HEK293 (cell line): ENCODE results near the gene KCNMA1.

Source experiments
- CTCF ChIA-PET: fragments of 350-600 bp; formaldehyde crosslinking; extraction: SDS; loops from one replicate; lab custom pipeline; 2021; ENCODE audit warnings: antibody characterized with exemption; lab: Yijun Ruan, JAX
- POLR2A ChIA-PET: fragments of 300-600 bp; formaldehyde crosslinking; extraction: SDS; loops from one replicate; lab custom pipeline; 2020; ENCODE audit warnings: antibody characterized with exemption, inconsistent platforms; lab: Yijun Ruan, JAX
- H3K27ac ChIP-seq: fragments of 200-500 bp; sonication (Bioruptor generic); 2 replicates; pipeline ENCODE4 v1.5.1; 2014; ENCODE audit warnings: low read depth, low read length, control low read depth, inconsistent platforms; ENCODE audit errors: extremely low read depth
- H3K36me3 ChIP-seq, 2 experiments: fragments of 200-500 bp in 1 of 2; sonication (Bioruptor generic) in 1 of 2; 1 replicate in 1 of 2; 2 replicates in 1 of 2; pipeline ENCODE4 v1.5.1; 2014 to 2017; ENCODE audit warnings: inconsistent platforms in 2 of 2, low read length in 2 of 2; ENCODE audit not compliant: control insufficient read depth in 2 of 2, insufficient read depth in 1 of 2
- H3K4me1 ChIP-seq: fragments of 200-500 bp; sonication (Bioruptor generic); 2 replicates; pipeline ENCODE4 v1.5.1; 2014; ENCODE audit warnings: mild to moderate bottlenecking, low read length, inconsistent platforms; ENCODE audit not compliant: control insufficient read depth, insufficient read depth
- H3K4me3 ChIP-seq: 2 replicates; pipeline ENCODE4 v1.5.1; 2011; ENCODE audit warnings: low read depth, mild to moderate bottlenecking, control low read depth, low read length, moderate library complexity
- H3K9me3 ChIP-seq: fragments of 200-500 bp; sonication (Bioruptor generic); 2 replicates; pipeline ENCODE4 v1.5.1; 2014; ENCODE audit warnings: low read depth, low read length, inconsistent platforms; ENCODE audit not compliant: control insufficient read depth, insufficient read depth
- GLIS2 ChIP-seq: fragments of 450-650 bp; formaldehyde crosslinking; IDR thresholded peaks from 2 replicates; pipeline ENCODE4 v1.5.1; 2016; ENCODE audit warnings: missing biosample characterization, missing genetic modification characterization
- SETDB1 ChIP-seq: IDR thresholded peaks from one replicate; pipeline ENCODE4 v1.6.1; 2017; ENCODE audit warnings: mild to moderate bottlenecking, low read length, moderate library complexity, mixed read lengths; ENCODE audit not compliant: insufficient read length
- ZBTB11 ChIP-seq: fragments of 450-650 bp; formaldehyde crosslinking; conservative IDR thresholded peaks from 2 replicates; pipeline ENCODE4 v1.5.1; 2016; ENCODE audit warnings: low read depth, missing biosample characterization, missing genetic modification characterization
- ZBTB21 ChIP-seq: fragments of 450-650 bp; formaldehyde crosslinking; IDR thresholded peaks from 2 replicates; pipeline ENCODE4 v1.5.1; 2017; ENCODE audit warnings: missing biosample characterization, missing genetic modification characterization
- ZEB2 ChIP-seq: fragments of 450-650 bp; formaldehyde crosslinking; IDR thresholded peaks from 2 replicates; pipeline ENCODE4 v1.5.1; 2016; ENCODE audit warnings: missing biosample characterization, missing genetic modification characterization
- ZFP41 ChIP-seq: fragments of 450-650 bp; formaldehyde crosslinking; IDR thresholded peaks from 2 replicates; pipeline ENCODE4 v1.5.1; 2016; ENCODE audit warnings: missing biosample characterization, missing genetic modification characterization, borderline replicate concordance
- ZNF202 ChIP-seq: fragments of 450-650 bp; formaldehyde crosslinking; IDR thresholded peaks from 2 replicates; pipeline ENCODE4 v1.5.1; 2016; ENCODE audit warnings: missing biosample characterization, missing genetic modification characterization, borderline replicate concordance
- ZNF223 ChIP-seq: fragments of 450-650 bp; formaldehyde crosslinking; IDR thresholded peaks from 2 replicates; pipeline ENCODE4 v1.5.1; 2016; ENCODE audit warnings: missing biosample characterization, missing genetic modification characterization
- ZNF350 ChIP-seq: fragments of 450-650 bp; formaldehyde crosslinking; IDR thresholded peaks from 2 replicates; pipeline ENCODE4 v1.5.0; 2017; ENCODE audit warnings: missing biosample characterization, mild to moderate bottlenecking, missing genetic modification characterization
- ZNF354C ChIP-seq: fragments of 450-650 bp; formaldehyde crosslinking; IDR thresholded peaks from 2 replicates; pipeline ENCODE4 v1.5.1; 2016; ENCODE audit warnings: missing biosample characterization, missing genetic modification characterization, low read depth, borderline replicate concordance
- ZNF610 ChIP-seq: fragments of 450-650 bp; formaldehyde crosslinking; IDR thresholded peaks from 2 replicates; pipeline ENCODE4 v1.5.1; 2016; ENCODE audit warnings: missing biosample characterization, missing genetic modification characterization, borderline replicate concordance
- ZNF76 ChIP-seq: fragments of 450-650 bp; formaldehyde crosslinking; IDR thresholded peaks from 2 replicates; pipeline ENCODE4; 2016; ENCODE audit warnings: low read depth, missing biosample characterization, missing genetic modification characterization, borderline replicate concordance
- TF ChIP-seq, protein P1 (sequence below): fragments of 450-650 bp; formaldehyde crosslinking; IDR thresholded peaks from 2 replicates; pipeline ENCODE4 v1.5.1; 2016; ENCODE audit warnings: missing biosample characterization, missing genetic modification characterization
- TF ChIP-seq, protein P2 (sequence below): fragments of 450-650 bp; formaldehyde crosslinking; IDR thresholded peaks from 2 replicates; pipeline ENCODE4 v1.5.1; 2016; ENCODE audit warnings: missing biosample characterization, missing genetic modification characterization, low read depth
- TF ChIP-seq, protein P3 (sequence below): fragments of 450-650 bp; formaldehyde crosslinking; IDR thresholded peaks from 2 replicates; pipeline ENCODE4 v1.5.1; 2016; ENCODE audit warnings: missing biosample characterization, missing genetic modification characterization, borderline replicate concordance
- TF ChIP-seq, protein P4 (sequence below): fragments of 450-650 bp; formaldehyde crosslinking; IDR thresholded peaks from 2 replicates; pipeline ENCODE4 v1.5.1; 2016; ENCODE audit warnings: missing biosample characterization, missing genetic modification characterization

The KCNMA1 gene

DNA sequence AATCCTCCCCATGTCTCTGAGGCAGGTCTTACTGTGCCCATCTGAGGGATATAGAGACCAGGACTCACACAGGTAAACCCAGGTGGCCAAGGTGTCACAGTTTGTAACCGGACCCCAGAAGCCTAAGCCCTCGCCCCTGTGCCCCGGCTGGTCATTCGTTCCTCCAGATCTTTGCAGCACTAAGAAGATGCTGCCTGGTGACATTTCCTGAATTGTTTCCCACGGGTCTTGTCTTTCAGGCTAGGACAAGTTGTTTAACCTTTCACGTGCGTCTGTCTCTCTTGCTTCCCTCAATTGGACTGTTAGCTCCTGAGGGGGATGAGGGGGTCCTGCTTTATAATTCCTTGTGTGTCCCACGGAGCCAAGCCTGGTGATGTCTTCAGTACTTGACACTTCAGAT is 158.0 kb downstream of the KCNMA1 start:
- H3K27ac ChIP-seq = no peak overlapping the region
- peaks cover 11% of the 10 kb centered on the region for H3K4me1 ChIP-seq
- ChIA-PET CTCF (interaction anchor here (0.6 to 1.5 kb wide), 4 partner anchors 12 to 196 kb away, joined by 3 to 10 read pairs (median 3); no protein-coding TSS in a partner anchor), POLR2A (no interaction called here)
- H3K4me3 ChIP-seq = no peak overlapping the region
- H3K9me3 ChIP-seq = no peaks in the 10 kb centered on the region
- H3K36me3 ChIP-seq = no peaks in the 10 kb centered on the region
- TF ChIP-seq ZEB2 (tag by site-specific recombination) (no peak), ZFP41 (tag by site-specific recombination) (no peak), SETDB1 (no peak), ZNF350 (tag by site-specific recombination) (no peak), ZNF610 (tag by site-specific recombination) (no peak), ZNF202 (tag by site-specific recombination) (no peak), ZNF354C (no peak), GLIS2 (tag by site-specific recombination) (no peak), ZNF76 (tag by site-specific recombination) (no peak), ZNF223 (no peak), ZBTB21 (no peak)
- TF ChIP-seq, protein P1, sequence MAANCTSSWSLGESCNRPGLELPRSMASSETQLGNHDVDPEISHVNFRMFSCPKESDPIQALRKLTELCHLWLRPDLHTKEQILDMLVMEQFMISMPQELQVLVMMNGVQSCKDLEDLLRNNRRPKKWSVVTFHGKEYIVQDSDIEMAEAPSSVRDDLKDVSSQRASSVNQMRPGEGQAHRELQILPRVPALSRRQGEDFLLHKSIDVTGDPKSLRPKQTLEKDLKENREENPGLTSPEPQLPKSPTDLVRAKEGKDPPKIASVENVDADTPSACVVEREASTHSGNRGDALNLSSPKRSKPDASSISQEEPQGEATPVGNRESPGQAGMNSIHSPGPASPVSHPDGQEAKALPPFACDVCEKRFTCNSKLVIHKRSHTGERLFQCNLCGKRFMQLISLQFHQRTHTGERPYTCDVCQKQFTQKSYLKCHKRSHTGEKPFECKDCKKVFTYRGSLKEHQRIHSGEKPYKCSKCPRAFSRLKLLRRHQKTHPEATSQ = no peak
- TF ChIP-seq, protein P2, sequence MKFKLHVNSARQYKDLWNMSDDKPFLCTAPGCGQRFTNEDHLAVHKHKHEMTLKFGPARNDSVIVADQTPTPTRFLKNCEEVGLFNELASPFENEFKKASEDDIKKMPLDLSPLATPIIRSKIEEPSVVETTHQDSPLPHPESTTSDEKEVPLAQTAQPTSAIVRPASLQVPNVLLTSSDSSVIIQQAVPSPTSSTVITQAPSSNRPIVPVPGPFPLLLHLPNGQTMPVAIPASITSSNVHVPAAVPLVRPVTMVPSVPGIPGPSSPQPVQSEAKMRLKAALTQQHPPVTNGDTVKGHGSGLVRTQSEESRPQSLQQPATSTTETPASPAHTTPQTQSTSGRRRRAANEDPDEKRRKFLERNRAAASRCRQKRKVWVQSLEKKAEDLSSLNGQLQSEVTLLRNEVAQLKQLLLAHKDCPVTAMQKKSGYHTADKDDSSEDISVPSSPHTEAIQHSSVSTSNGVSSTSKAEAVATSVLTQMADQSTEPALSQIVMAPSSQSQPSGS (tag by site-specific recombination) = no peak
- TF ChIP-seq, protein P3, sequence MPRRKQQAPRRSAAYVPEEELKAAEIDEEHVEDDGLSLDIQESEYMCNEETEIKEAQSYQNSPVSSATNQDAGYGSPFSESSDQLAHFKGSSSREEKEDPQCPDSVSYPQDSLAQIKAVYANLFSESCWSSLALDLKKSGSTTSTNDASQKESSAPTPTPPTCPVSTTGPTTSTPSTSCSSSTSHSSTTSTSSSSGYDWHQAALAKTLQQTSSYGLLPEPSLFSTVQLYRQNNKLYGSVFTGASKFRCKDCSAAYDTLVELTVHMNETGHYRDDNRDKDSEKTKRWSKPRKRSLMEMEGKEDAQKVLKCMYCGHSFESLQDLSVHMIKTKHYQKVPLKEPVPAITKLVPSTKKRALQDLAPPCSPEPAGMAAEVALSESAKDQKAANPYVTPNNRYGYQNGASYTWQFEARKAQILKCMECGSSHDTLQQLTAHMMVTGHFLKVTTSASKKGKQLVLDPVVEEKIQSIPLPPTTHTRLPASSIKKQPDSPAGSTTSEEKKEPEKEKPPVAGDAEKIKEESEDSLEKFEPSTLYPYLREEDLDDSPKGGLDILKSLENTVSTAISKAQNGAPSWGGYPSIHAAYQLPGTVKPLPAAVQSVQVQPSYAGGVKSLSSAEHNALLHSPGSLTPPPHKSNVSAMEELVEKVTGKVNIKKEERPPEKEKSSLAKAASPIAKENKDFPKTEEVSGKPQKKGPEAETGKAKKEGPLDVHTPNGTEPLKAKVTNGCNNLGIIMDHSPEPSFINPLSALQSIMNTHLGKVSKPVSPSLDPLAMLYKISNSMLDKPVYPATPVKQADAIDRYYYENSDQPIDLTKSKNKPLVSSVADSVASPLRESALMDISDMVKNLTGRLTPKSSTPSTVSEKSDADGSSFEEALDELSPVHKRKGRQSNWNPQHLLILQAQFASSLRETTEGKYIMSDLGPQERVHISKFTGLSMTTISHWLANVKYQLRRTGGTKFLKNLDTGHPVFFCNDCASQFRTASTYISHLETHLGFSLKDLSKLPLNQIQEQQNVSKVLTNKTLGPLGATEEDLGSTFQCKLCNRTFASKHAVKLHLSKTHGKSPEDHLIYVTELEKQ (tag by site-specific recombination) = no peak
- TF ChIP-seq, protein P4, sequence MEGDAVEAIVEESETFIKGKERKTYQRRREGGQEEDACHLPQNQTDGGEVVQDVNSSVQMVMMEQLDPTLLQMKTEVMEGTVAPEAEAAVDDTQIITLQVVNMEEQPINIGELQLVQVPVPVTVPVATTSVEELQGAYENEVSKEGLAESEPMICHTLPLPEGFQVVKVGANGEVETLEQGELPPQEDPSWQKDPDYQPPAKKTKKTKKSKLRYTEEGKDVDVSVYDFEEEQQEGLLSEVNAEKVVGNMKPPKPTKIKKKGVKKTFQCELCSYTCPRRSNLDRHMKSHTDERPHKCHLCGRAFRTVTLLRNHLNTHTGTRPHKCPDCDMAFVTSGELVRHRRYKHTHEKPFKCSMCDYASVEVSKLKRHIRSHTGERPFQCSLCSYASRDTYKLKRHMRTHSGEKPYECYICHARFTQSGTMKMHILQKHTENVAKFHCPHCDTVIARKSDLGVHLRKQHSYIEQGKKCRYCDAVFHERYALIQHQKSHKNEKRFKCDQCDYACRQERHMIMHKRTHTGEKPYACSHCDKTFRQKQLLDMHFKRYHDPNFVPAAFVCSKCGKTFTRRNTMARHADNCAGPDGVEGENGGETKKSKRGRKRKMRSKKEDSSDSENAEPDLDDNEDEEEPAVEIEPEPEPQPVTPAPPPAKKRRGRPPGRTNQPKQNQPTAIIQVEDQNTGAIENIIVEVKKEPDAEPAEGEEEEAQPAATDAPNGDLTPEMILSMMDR (tag by site-specific recombination) = no peak
- TF ChIP-seq, all 188 proteins: peak for 0

DNA sequence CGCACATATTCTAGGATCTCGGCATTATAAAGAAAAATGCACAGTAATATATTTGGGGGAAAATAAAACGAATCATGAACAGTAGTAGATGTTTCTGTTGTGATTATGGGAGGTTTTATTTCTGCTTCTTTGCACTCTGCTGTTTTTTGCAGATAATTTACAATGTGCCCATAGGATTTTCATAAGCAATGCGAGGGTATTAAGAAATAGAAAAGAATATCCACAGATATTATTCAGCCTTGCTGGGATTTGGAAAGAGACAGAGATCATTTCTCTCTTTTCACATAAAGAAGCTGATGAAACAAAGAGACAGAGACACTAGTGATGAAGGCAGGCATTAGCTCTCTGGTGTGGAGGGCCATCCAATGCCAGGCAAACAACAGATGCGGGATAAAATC is 158.6 kb downstream of the KCNMA1 start:
- POLR2A ChIA-PET = no interaction called here
- Histone ChIP-seq H3K4me1 (peaks cover 11% of the 10 kb centered on the region), H3K9me3 (no peaks in the 10 kb centered on the region), H3K27ac (no peak overlapping the region), H3K36me3 (no peaks in the 10 kb centered on the region)
- no peak for TF ChIP-seq ZBTB11 (tag by site-specific recombination)
- TF ChIP-seq, all 188 proteins: peak for 0
- no peak overlapping the region for H3K4me3 ChIP-seq
- CTCF ChIA-PET = interaction anchor here (1.4 to 1.5 kb wide), 2 partner anchors 13 to 25 kb away, joined by 3 to 10 read pairs; no protein-coding TSS in a partner anchor
